ENCODE results near the gene MYL1. TPM values are rescaled to one million over a fixed set of nuclear protein-coding genes. Genes with fewer than 3 reads are reported as not detected.

MYL1 gene
- total RNA-seq, 2 experiments from 2014 or later, result not detected

- no peak overlapping the region for H3K27ac Mint-ChIP-seq
- ChIA-PET CTCF (no interaction called here), POLR2A (no interaction called here)
- ATAC-seq (no peak), DNase-seq (no peak)
- no peaks in the 10 kb centered on the region for H3K27me3 Mint-ChIP-seq (ENCODE audit: low read depth)
- H3K36me3 Mint-ChIP-seq (ENCODE audit: low read depth), result no peaks in the 10 kb centered on the region
- H3K9me3 Mint-ChIP-seq (ENCODE audit: insufficient read depth), result no peaks in the 10 kb centered on the region
- H3K4me3 Mint-ChIP-seq, result no peak overlapping the region
- H3K4me1 Mint-ChIP-seq (ENCODE audit: low read depth), result no peaks in the 10 kb centered on the region
Observed at GRCh38 chr2:210262036-210262435, 52.9 kb downstream of the MYL1 start.

DNA sequence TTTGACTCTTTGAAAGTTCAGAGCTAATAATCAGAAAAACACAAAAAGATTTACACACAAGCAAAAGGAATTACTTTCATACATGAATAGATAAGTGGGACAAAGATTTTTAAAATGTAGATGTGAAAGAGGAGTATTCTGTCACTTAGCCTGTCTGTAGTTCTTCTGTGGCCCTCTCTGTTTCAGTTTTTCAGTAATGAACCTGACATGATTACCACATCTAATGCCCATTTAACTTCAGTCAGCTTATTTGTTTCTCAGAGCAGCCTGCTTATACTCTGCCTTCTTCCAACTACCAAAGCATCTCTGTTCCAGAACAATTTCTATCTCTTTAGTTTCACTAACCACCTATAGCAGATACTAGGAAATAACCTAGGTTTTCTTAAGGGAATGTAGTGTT, 55.3 kb downstream of the MYL1 start:
- Mint-ChIP-seq H3K4me1 (ENCODE audit: low read depth) (no peaks in the 10 kb centered on the region), H3K27ac (no peak overlapping the region), H3K36me3 (ENCODE audit: low read depth) (no peaks in the 10 kb centered on the region), H3K27me3 (ENCODE audit: low read depth) (no peaks in the 10 kb centered on the region), H3K4me3 (no peak overlapping the region), H3K9me3 (ENCODE audit: insufficient read depth) (no peaks in the 10 kb centered on the region)
- CTCF ChIA-PET, result no interaction called here
- DNase-seq (no peak), ATAC-seq (no peak)
- POLR2A ChIA-PET, result no interaction called here

- DNase-seq, result no peak
- POLR2A ChIA-PET, result no interaction called here
- no peak overlapping the region for H3K4me3 Mint-ChIP-seq
- H3K36me3 Mint-ChIP-seq (ENCODE audit: low read depth), result no peaks in the 10 kb centered on the region
- CTCF ChIA-PET, result no interaction called here
- no peak for ATAC-seq
- H3K27me3 Mint-ChIP-seq (ENCODE audit: low read depth), result no peaks in the 10 kb centered on the region
- no peaks in the 10 kb centered on the region for H3K9me3 Mint-ChIP-seq (ENCODE audit: insufficient read depth)
- H3K4me1 Mint-ChIP-seq (ENCODE audit: low read depth), result no peaks in the 10 kb centered on the region
- H3K27ac Mint-ChIP-seq, result no peak overlapping the region
Observed at GRCh38 chr2:210252699-210253606, 62.0 kb downstream of the MYL1 start.

GRCh38 chr2:210250622-210251021, 64.4 kb downstream of the MYL1 start:
- no peak overlapping the region for H3K4me3 Mint-ChIP-seq
- no peaks in the 10 kb centered on the region for H3K27me3 Mint-ChIP-seq (ENCODE audit: low read depth)
- ChIA-PET POLR2A (no interaction called here), CTCF (no interaction called here)
- DNase-seq, result no peak
- no peak overlapping the region for H3K27ac Mint-ChIP-seq
- H3K4me1 Mint-ChIP-seq (ENCODE audit: low read depth), result no peaks in the 10 kb centered on the region
- no peaks in the 10 kb centered on the region for H3K9me3 Mint-ChIP-seq (ENCODE audit: insufficient read depth)
- no peak for ATAC-seq
- no peaks in the 10 kb centered on the region for H3K36me3 Mint-ChIP-seq (ENCODE audit: low read depth)

Other genes with a start within 250 kb of the MYL1 start
- 1 to 10 TPM; 2.6 to 4.8 TPM for gene KANSL1L, start 143.8 kb downstream of the MYL1 start, total RNA-seq
- not detected for gene ACADL, start 89.7 kb downstream of the MYL1 start, total RNA-seq
- gene LANCL1, start 161.6 kb upstream of the MYL1 start, total RNA-seq, result 10 to 100 TPM; 31.7 to 31.9 TPM
- 1 to 10 TPM; 1.2 to 1.3 TPM for gene CPS1, start 241.4 kb upstream of the MYL1 start, total RNA-seq

Measured in activated CD8-positive, alpha-beta T cell treated with anti-CD3 and anti-CD28 coated beads, Interleukin-2, amount 10 ng/mL, durations not matched to agents 7 days and 5 days (primary cell).